GM19238 (cell line): Measurements from ENCODE around the gene MAOB.

ENCODE experiments used
- DNase-seq: peaks from one replicate; pipeline ENCODE4 v3.0.0; 2011; ENCODE audit warnings: low spot score; ENCODE audit not compliant: insufficient read length

MAOB gene

GRCh38 chrX:43718081-43718480, 164.2 kb downstream of the MAOB start:
- DNase-seq = no peak

GRCh38 chrX:43717161-43717560, 165.1 kb downstream of the MAOB start:
- no peak for DNase-seq

GRCh38 chrX:43716696-43717095, 165.6 kb downstream of the MAOB start:
- DNase-seq = no peak
